ENCODE results near the gene MAN1C1.

Gene MAN1C1

DNA sequence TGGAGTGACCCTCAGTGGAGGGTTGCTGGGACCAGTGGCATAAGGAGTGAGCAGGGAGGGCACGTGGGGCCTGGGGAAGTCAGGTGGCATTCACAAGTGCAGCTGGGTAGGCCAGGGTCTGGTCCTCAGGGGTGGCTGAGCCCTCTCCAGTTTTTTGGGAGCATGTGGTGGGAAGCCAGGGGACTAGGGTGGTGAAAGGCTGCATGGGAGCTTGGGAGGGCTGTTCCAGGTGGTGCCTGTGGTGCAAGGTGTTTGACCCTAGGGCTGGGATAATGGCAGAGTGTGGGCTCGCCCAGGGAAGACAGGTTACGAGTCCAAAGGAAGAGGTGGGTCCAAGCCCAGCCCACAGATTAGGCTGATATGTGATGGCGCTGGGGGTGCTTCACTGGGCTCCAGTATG, 30.5 kb downstream of the MAN1C1 start:
- TF ChIP-seq SNAI2 (CRISPR knock-in tag; IDR thresholded peaks at IDR 0.05) = no peak
- no peak for TF ChIP-seq ZFP3 (CRISPR knock-in tag; IDR thresholded peaks at IDR 0.05)
- no peak for TF ChIP-seq RARB (CRISPR knock-in tag; IDR thresholded peaks at IDR 0.05)
- TF ChIP-seq ZC3H10 (CRISPR knock-in tag; IDR thresholded peaks at IDR 0.05) = no peak
- TF ChIP-seq, protein P1, sequence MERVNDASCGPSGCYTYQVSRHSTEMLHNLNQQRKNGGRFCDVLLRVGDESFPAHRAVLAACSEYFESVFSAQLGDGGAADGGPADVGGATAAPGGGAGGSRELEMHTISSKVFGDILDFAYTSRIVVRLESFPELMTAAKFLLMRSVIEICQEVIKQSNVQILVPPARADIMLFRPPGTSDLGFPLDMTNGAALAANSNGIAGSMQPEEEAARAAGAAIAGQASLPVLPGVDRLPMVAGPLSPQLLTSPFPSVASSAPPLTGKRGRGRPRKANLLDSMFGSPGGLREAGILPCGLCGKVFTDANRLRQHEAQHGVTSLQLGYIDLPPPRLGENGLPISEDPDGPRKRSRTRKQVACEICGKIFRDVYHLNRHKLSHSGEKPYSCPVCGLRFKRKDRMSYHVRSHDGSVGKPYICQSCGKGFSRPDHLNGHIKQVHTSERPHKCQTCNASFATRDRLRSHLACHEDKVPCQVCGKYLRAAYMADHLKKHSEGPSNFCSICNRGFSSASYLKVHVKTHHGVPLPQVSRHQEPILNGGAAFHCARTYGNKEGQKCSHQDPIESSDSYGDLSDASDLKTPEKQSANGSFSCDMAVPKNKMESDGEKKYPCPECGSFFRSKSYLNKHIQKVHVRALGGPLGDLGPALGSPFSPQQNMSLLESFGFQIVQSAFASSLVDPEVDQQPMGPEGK (CRISPR knock-in tag; IDR thresholded peaks at IDR 0.05; ENCODE audit: borderline replicate concordance) = no peak
- TF ChIP-seq BACH2 (CRISPR knock-in tag; IDR thresholded peaks at IDR 0.05; ENCODE audit: borderline replicate concordance) = no peak
- no peak for TF ChIP-seq ZFP30 (CRISPR knock-in tag; IDR thresholded peaks at IDR 0.05)
- TF ChIP-seq, protein P2, sequence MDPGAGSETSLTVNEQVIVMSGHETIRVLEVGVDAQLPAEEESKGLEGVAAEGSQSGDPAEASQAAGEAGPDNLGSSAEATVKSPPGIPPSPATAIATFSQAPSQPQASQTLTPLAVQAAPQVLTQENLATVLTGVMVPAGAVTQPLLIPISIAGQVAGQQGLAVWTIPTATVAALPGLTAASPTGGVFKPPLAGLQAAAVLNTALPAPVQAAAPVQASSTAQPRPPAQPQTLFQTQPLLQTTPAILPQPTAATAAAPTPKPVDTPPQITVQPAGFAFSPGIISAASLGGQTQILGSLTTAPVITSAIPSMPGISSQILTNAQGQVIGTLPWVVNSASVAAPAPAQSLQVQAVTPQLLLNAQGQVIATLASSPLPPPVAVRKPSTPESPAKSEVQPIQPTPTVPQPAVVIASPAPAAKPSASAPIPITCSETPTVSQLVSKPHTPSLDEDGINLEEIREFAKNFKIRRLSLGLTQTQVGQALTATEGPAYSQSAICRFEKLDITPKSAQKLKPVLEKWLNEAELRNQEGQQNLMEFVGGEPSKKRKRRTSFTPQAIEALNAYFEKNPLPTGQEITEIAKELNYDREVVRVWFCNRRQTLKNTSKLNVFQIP (CRISPR knock-in tag; IDR thresholded peaks at IDR 0.05; ENCODE audit: borderline replicate concordance, low read depth) = no peak
- TF ChIP-seq PPARA (CRISPR knock-in tag; IDR thresholded peaks at IDR 0.05; ENCODE audit: borderline replicate concordance) = no peak
- TF ChIP-seq ISL1 (CRISPR knock-in tag; IDR thresholded peaks at IDR 0.05) = no peak
- TF ChIP-seq ZNF70 (CRISPR knock-in tag; IDR thresholded peaks at IDR 0.05) = no peak
- TF ChIP-seq, protein P3, sequence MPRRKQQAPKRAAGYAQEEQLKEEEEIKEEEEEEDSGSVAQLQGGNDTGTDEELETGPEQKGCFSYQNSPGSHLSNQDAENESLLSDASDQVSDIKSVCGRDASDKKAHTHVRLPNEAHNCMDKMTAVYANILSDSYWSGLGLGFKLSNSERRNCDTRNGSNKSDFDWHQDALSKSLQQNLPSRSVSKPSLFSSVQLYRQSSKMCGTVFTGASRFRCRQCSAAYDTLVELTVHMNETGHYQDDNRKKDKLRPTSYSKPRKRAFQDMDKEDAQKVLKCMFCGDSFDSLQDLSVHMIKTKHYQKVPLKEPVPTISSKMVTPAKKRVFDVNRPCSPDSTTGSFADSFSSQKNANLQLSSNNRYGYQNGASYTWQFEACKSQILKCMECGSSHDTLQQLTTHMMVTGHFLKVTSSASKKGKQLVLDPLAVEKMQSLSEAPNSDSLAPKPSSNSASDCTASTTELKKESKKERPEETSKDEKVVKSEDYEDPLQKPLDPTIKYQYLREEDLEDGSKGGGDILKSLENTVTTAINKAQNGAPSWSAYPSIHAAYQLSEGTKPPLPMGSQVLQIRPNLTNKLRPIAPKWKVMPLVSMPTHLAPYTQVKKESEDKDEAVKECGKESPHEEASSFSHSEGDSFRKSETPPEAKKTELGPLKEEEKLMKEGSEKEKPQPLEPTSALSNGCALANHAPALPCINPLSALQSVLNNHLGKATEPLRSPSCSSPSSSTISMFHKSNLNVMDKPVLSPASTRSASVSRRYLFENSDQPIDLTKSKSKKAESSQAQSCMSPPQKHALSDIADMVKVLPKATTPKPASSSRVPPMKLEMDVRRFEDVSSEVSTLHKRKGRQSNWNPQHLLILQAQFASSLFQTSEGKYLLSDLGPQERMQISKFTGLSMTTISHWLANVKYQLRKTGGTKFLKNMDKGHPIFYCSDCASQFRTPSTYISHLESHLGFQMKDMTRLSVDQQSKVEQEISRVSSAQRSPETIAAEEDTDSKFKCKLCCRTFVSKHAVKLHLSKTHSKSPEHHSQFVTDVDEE (CRISPR knock-in tag; IDR thresholded peaks at IDR 0.05) = no peak
- no peak for TF ChIP-seq ZNF8 (CRISPR knock-in tag; IDR thresholded peaks at IDR 0.05)
- TF ChIP-seq, protein P4, sequence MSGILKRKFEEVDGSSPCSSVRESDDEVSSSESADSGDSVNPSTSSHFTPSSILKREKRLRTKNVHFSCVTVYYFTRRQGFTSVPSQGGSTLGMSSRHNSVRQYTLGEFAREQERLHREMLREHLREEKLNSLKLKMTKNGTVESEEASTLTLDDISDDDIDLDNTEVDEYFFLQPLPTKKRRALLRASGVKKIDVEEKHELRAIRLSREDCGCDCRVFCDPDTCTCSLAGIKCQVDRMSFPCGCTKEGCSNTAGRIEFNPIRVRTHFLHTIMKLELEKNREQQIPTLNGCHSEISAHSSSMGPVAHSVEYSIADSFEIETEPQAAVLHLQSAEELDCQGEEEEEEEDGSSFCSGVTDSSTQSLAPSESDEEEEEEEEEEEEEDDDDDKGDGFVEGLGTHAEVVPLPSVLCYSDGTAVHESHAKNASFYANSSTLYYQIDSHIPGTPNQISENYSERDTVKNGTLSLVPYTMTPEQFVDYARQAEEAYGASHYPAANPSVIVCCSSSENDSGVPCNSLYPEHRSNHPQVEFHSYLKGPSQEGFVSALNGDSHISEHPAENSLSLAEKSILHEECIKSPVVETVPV (CRISPR knock-in tag; IDR thresholded peaks at IDR 0.05) = no peak
- TF ChIP-seq ARNTL (CRISPR knock-in tag; IDR thresholded peaks at IDR 0.05; ENCODE audit: borderline replicate concordance, low read depth) = no peak
- TF ChIP-seq TOX (CRISPR knock-in tag; IDR thresholded peaks at IDR 0.05; ENCODE audit: borderline replicate concordance) = no peak
- no peak for TF ChIP-seq ESRRG (CRISPR knock-in tag; IDR thresholded peaks at IDR 0.05)
- TF ChIP-seq, protein P5, sequence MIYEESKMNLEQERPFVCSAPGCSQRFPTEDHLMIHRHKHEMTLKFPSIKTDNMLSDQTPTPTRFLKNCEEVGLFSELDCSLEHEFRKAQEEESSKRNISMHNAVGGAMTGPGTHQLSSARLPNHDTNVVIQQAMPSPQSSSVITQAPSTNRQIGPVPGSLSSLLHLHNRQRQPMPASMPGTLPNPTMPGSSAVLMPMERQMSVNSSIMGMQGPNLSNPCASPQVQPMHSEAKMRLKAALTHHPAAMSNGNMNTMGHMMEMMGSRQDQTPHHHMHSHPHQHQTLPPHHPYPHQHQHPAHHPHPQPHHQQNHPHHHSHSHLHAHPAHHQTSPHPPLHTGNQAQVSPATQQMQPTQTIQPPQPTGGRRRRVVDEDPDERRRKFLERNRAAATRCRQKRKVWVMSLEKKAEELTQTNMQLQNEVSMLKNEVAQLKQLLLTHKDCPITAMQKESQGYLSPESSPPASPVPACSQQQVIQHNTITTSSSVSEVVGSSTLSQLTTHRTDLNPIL (CRISPR knock-in tag; IDR thresholded peaks at IDR 0.05; ENCODE audit: low read depth) = no peak
- ATAC-seq = no peak

DNA sequence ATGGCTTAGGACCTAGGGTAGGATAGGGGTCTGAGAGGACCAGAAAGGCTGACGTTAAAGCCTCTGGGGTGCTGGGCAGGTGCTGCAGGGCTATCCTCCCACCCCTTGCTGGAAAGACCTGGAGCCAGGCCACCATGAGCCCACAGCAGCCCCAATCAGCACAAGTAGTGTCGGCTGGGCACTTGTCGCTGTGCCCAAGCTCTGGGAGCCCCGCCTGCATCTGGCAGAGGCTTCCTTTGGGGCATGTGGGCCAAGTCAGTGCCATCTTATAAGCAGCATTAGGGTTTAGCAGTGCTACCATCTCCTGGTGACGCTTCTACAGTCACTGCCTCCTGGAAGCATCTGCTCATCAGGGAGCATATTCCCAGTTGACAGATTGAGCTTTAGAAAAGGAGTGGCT, 31.3 kb downstream of the MAN1C1 start:
- no peak for ATAC-seq
- TF ChIP-seq TOX (CRISPR knock-in tag; IDR thresholded peaks at IDR 0.05; ENCODE audit: borderline replicate concordance) (no peak), TCF4 (CRISPR knock-in tag; IDR thresholded peaks at IDR 0.05; ENCODE audit: borderline replicate concordance) (no peak)

DNA sequence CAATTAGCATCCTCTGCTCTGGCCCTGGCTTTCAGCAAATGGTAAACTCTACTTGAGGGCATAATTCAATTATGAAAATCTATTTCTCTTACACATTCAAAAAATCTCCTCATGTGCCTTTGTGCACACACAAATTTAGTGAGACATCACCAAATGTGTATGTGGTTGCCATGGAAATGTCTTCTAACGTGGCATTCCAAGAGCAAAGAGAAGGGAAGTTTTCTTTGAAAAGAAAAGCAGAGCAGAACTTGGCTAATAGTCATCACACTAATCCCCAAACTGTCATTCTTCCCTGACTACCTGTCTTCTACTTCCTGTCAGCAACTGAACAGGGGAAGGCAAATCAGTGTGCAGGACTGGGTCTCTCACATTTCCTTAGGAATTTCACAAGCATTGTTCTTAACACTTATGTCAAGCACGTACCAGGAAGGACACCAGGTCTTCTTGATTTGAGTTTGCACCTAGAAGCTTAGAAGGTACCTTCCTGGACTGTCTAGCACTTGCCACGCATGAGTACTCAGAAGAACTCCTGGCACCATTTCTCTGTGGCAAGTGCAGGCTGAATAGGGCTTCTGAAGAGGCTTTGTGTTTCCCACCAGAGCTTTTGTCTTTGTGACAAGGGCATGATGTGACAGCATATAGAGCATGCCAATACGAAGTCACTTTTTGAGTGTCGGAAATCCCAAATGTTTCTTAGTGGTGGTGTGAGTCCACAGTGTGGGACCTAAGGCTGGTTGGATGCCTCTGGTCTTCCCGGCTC, 32.3 kb downstream of the MAN1C1 start:
- no peak for TF ChIP-seq SNAI2 (CRISPR knock-in tag; IDR thresholded peaks at IDR 0.05)
- no peak for ATAC-seq

Data from SK-N-SH treated with all-trans-retinoic acid at 6 μM for 48 hours (cell line).